HepG2 (cell line): ENCODE data around the gene PRR35. TPM values are rescaled to one million over a fixed set of nuclear protein-coding genes. Genes with fewer than 3 reads are reported as not detected.

ENCODE experiments used
- ATF4 ChIP-seq, 2 experiments: fragments of 450-650 bp in 1 of 2; sonication (generic) in 1 of 2; formaldehyde crosslinking; IDR thresholded peaks; 2 replicates each; pipeline versions ENCODE4 v1.5.0 to v1.8.0; 2020 to 2022; ENCODE audit warnings: mild to moderate bottlenecking in 1 of 2, missing genetic modification reagents in 1 of 2
- DBP ChIP-seq: sonication (generic); formaldehyde crosslinking; IDR thresholded peaks from 2 replicates; pipeline ENCODE4 v1.4.0; 2020; ENCODE audit warnings: missing genetic modification reagents; ENCODE audit errors: not compliant biosample characterization
- HMG20A ChIP-seq: IDR thresholded peaks from 2 replicates; pipeline ENCODE4 v1.6.1; 2016; ENCODE audit warnings: borderline replicate concordance
- KAT2B ChIP-seq: fragments of 150-350 bp; IDR thresholded peaks from 2 replicates; pipeline ENCODE4 v1.6.1; 2014; ENCODE audit warnings: low read depth, low read length, borderline replicate concordance
- MAFG ChIP-seq: sonication (generic); formaldehyde crosslinking; IDR thresholded peaks from 2 replicates; pipeline ENCODE4 v1.5.1; 2020; ENCODE audit warnings: mild to moderate bottlenecking, missing genetic modification reagents
- MLX ChIP-seq: IDR thresholded peaks from 2 replicates; pipeline ENCODE4 v1.6.1; 2016
- RELA ChIP-seq: sonication (generic); formaldehyde crosslinking; IDR thresholded peaks from 2 replicates; pipeline ENCODE4 v1.4.0; 2020; ENCODE audit warnings: missing genetic modification reagents
- REST ChIP-seq, 2 experiments: IDR thresholded peaks; 2 replicates each; pipeline ENCODE4 v1.6.1; 2011 to 2012; ENCODE audit warnings: low read length in 2 of 2, borderline replicate concordance in 1 of 2, low read depth in 1 of 2, mild to moderate bottlenecking in 1 of 2, moderate library complexity in 1 of 2
- SIX1 ChIP-seq: sonication (generic); formaldehyde crosslinking; IDR thresholded peaks from 2 replicates; pipeline ENCODE4 v1.4.0; 2020; ENCODE audit warnings: missing genetic modification reagents, borderline replicate concordance
- SRSF9 ChIP-seq: fragments of 200-400 bp; formaldehyde crosslinking; IDR thresholded peaks from 2 replicates; pipeline ENCODE4 v1.6.1; 2018; ENCODE audit warnings: borderline replicate concordance, mild to moderate bottlenecking, low read depth, low read length; ENCODE audit not compliant: insufficient read depth, poor library complexity, severe bottlenecking
- WIZ ChIP-seq: sonication (generic); formaldehyde crosslinking; IDR thresholded peaks from 2 replicates; pipeline ENCODE4 v1.5.1; 2020; ENCODE audit warnings: mild to moderate bottlenecking, missing genetic modification reagents
- ZFP36 ChIP-seq: fragments of 150-350 bp; IDR thresholded peaks from 2 replicates; pipeline ENCODE4 v1.6.1; 2018; ENCODE audit warnings: borderline replicate concordance, low read length, low read depth; ENCODE audit not compliant: partially characterized antibody
- ZNF225 ChIP-seq: sonication (generic); formaldehyde crosslinking; IDR thresholded peaks from 2 replicates; pipeline ENCODE4 v1.4.0; 2020; ENCODE audit warnings: mild to moderate bottlenecking, missing genetic modification reagents
- ZNF256 ChIP-seq: sonication (generic); formaldehyde crosslinking; conservative IDR thresholded peaks from 2 replicates; pipeline ENCODE4 v1.4.0; 2020; ENCODE audit warnings: missing genetic modification reagents
- ZNF362 ChIP-seq: sonication (generic); formaldehyde crosslinking; IDR thresholded peaks from 2 replicates; pipeline ENCODE4 v1.4.0; 2020; ENCODE audit warnings: missing genetic modification reagents, mild to moderate bottlenecking, borderline replicate concordance
- ZNF724P ChIP-seq: sonication (generic); formaldehyde crosslinking; IDR thresholded peaks from 2 replicates; pipeline ENCODE4 v1.8.0; 2022; ENCODE audit warnings: missing genetic modification reagents, borderline replicate concordance
- ZNF777 ChIP-seq: sonication (generic); formaldehyde crosslinking; IDR thresholded peaks from 2 replicates; pipeline ENCODE4 v1.4.0; 2020; ENCODE audit warnings: missing genetic modification reagents
- polyA plus RNA-seq, 8 experiments: library from polyadenylated mRNA; depleted of rRNA in 3 of 8; stranded (reverse) in 7 of 8; unstranded in 1 of 8; fragments of >200 nt; fragmentation: Illumina TruSeq in 4 of 8; extraction: Trizol in 4 of 8; gene quantifications; 2 replicates each; pipeline versions ENCODE4 v1.2.1 to v1.2.3, GENCODE V29; 2011 to 2016; ENCODE audit warnings: low read depth in 4 of 8, missing spikeins in 1 of 8, mixed read lengths in 1 of 8; ENCODE audit not compliant: insufficient read depth in 1 of 8
- total RNA-seq, 5 experiments: library from RNA; depleted of rRNA; stranded (reverse); fragments of >200 nt; fragmentation: Illumina TruSeq; extraction: Trizol; gene quantifications; 2 replicates each; pipeline ENCODE4 v1.2.3, GENCODE V29; 2016; ENCODE audit warnings: low read depth in 1 of 5

PRR35 gene
- total and polyA plus RNA-seq, 2 of the 13 experiments (the other 11 are each of a cell fraction or from before 2014, with no cell fraction given) = 0.07 to 0.16 TPM

DNA sequence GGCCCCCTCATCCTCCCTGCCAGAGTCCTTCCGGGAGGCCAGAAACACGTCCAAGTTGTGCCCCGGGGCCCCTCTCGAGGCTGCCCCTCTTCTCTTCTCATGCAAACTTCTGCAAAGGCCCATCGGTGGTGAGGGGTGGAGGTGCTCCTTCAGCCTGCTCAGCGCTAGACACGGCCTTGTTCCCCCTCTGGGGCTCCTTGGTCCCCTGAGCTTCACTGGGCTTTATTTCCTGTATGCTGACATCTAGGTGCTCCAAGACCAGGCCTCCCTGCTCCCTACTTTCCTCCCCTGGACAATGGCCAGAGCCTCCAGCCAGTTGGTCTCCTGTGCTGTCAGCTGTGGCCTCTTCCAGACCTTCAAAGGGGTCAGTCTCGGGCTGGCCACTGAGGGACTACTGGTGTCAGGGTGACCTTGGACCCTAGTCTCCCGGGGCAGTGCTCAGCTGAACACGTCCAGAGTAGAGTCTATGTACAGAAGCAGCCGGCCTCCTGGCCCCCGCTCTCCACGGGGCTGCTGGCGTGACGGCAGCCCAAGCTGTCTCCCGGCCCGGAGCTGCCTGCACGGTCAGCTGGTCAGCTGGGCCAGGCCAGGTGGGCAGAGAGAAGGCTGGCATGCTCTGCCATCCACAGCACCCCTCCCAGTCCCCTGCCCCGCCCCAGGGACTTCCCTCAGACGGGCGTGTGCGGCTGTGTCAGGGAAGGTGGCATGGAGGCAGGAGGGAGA is 1.7 kb upstream of the PRR35 start (continued):
- no peak for TF ChIP-seq ZFP36
- TF ChIP-seq DBP = no peak
- no peak for TF ChIP-seq SIX1 (CRISPR knock-in tag)
- TF ChIP-seq ZNF724P (CRISPR knock-in tag) = no peak; the same call in 1 of the 2 replicates
- no peak for TF ChIP-seq RELA (CRISPR knock-in tag)
- no peak for TF ChIP-seq ZNF256 (CRISPR knock-in tag)
- no peak for TF ChIP-seq MAFG (CRISPR knock-in tag)
- peak; percentile 68; the same call in 1 of the 2 replicates for TF ChIP-seq HMG20A (CRISPR knock-in tag)
- no peak for TF ChIP-seq KAT2B
- TF ChIP-seq WIZ = no peak
- no peak for TF ChIP-seq ATF4 (CRISPR knock-in tag; IDR thresholded peaks at IDR 0.05)
- TF ChIP-seq ZNF362 (CRISPR knock-in tag) = no peak
- TF ChIP-seq ZNF225 (CRISPR knock-in tag) = no peak
- peak; percentile 78 for TF ChIP-seq ZNF777
- TF ChIP-seq SRSF9 = no peak
- no peak for TF ChIP-seq REST (IDR thresholded peaks at IDR 0.05; ENCODE audit: borderline replicate concordance in 1 of 2, low read depth in 1 of 2, low read length in 2 of 2)
- TF ChIP-seq MLX (CRISPR knock-in tag) = peak; percentile 78; the same call in 1 of the 2 replicates
